Activated T-cell treated with anti-CD3 and anti-CD28 coated beads, Interleukin-2, amount 50 U/mL, for 24 hours (primary cell): ENCODE data around the gene FBXL20.
A peak's percentile ranks its signal among the peaks of the same experiment; 100 is the strongest.
"Not testable (repeated sequence)": the region's sequence is repeated elsewhere in the genome, so short reads cannot be mapped to it uniquely, and the experiment has no call there.

Experiments
- DNase-seq: peaks from one replicate; pipeline ENCODE4 v3.0.0-alpha.2; 2020
- H3K27ac Mint-ChIP-seq: 2 replicates; pipeline ENCODE4 v1.8.0; 2020; ENCODE audit warnings: mild to moderate bottlenecking, mixed read lengths
- H3K27me3 Mint-ChIP-seq: 2 replicates; pipeline ENCODE4 v1.8.0; 2020; ENCODE audit warnings: mixed read lengths
- H3K36me3 Mint-ChIP-seq: 2 replicates; pipeline ENCODE4 v1.8.0; 2020; ENCODE audit warnings: low read depth, mixed read lengths
- H3K4me1 Mint-ChIP-seq: 2 replicates; pipeline ENCODE4 v1.8.0; 2020; ENCODE audit warnings: low read depth, mixed read lengths
- H3K4me3 Mint-ChIP-seq: 2 replicates; pipeline ENCODE4 v1.8.0; 2020; ENCODE audit warnings: mild to moderate bottlenecking, moderate library complexity, mixed read lengths
- H3K9me3 Mint-ChIP-seq: 2 replicates; pipeline ENCODE4 v1.8.0; 2020; ENCODE audit warnings: mixed read lengths

Gene FBXL20

DNA sequence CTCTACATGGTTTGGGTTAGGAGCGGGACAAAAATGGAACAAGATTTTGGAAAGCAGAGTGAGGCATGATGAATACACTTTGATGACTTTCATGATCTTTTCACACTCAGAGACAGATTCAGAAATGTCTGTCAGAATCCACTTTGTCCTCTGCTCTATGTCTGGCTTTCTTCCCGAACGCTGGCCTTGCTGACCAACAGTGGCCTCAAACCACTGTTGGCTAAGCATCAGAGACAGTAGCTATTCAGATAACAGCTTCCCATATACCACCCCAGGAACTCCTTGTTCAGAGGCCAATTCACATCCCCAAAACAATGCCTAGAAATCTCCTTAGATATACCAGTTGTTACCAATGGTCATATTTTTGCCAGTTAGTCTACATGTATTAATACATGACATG, 40.9 kb downstream of the FBXL20 start:
- Mint-ChIP-seq H3K36me3 (peaks cover 2% of the 10 kb centered on the region), H3K27me3 (no peaks in the 10 kb centered on the region), H3K4me1 (peaks cover 23% of the 10 kb centered on the region), H3K4me3 (no peak overlapping the region), H3K9me3 (no peaks in the 10 kb centered on the region), H3K27ac (peak overlapping the region; percentile 0)
- DNase-seq: no peak

- H3K27me3 Mint-ChIP-seq: no peaks in the 10 kb centered on the region
- H3K36me3 Mint-ChIP-seq: peaks cover 2% of the 10 kb centered on the region
- H3K9me3 Mint-ChIP-seq: no peaks in the 10 kb centered on the region
- no peak for DNase-seq
- peaks cover 21% of the 10 kb centered on the region for H3K4me1 Mint-ChIP-seq
- peak overlapping the region; percentile 64 for H3K27ac Mint-ChIP-seq
- H3K4me3 Mint-ChIP-seq: no peak overlapping the region
These were observed 41.4 kb downstream of the FBXL20 start for GRCh38 chr17:39359994-39360393.

GRCh38 chr17:39357986-39358385, 43.4 kb downstream of the FBXL20 start:
- Mint-ChIP-seq H3K36me3 (peaks cover 2% of the 10 kb centered on the region), H3K9me3 (no peaks in the 10 kb centered on the region), H3K4me1 (peaks cover 19% of the 10 kb centered on the region), H3K4me3 (no peak overlapping the region), H3K27me3 (no peaks in the 10 kb centered on the region), H3K27ac (no peak overlapping the region)
- DNase-seq: no peak

DNA sequence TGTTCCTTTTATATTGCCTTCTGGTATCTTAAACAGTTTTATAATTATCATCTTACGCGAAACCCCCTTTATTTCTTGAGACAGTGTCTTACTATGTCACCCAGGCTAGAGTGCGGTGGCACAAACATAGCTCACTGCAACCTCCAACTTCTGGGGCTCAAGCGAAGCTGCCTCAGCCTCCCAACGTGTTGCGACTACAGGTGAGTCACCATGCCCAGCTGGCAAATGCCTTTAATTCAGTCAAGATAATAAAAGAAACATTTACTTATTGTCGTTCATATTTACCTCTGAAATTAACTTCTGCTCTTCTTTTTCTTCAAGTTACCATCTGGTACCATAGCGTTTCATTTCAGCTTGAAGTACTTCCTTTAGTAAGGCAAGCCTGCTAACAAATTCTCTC, 43.9 kb downstream of the FBXL20 start:
- no peaks in the 10 kb centered on the region for H3K27me3 Mint-ChIP-seq
- H3K9me3 Mint-ChIP-seq: no peaks in the 10 kb centered on the region
- no peak overlapping the region for H3K27ac Mint-ChIP-seq
- H3K4me1 Mint-ChIP-seq: peaks cover 19% of the 10 kb centered on the region
- no peak overlapping the region for H3K4me3 Mint-ChIP-seq
- DNase-seq: no peak
- H3K36me3 Mint-ChIP-seq: peaks cover 2% of the 10 kb centered on the region

- DNase-seq: no peak
- Mint-ChIP-seq H3K9me3 (no peaks in the 10 kb centered on the region), H3K36me3 (peaks cover 2% of the 10 kb centered on the region), H3K27me3 (no peaks in the 10 kb centered on the region), H3K4me1 (peaks cover 7% of the 10 kb centered on the region), H3K27ac (no peak overlapping the region), H3K4me3 (no peak overlapping the region)
These were observed 48.4 kb downstream of the FBXL20 start for GRCh38 chr17:39352986-39353385.

DNA sequence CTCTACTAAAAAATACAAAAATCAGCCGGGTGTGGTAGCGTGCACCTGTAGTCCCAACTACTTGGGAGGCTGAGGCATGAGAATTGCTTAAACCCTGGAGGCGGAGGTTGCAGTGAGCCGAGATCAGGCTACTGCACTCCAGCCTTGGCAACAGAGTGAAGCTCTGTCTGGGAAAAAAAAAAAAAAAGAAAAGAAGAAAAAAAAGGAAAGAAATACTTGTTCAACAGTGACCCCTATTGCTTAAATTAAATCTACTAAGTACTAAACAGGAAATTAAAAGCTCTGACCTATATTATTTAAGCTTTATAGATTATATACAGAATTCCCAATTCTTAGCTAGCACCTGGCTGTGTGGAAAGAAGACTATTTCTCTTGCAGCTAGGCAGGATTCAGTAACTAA, 48.9 kb downstream of the FBXL20 start:
- H3K27me3 Mint-ChIP-seq: no peaks in the 10 kb centered on the region
- no peaks in the 10 kb centered on the region for H3K9me3 Mint-ChIP-seq
- no peak overlapping the region for H3K4me3 Mint-ChIP-seq
- peaks cover 4% of the 10 kb centered on the region for H3K36me3 Mint-ChIP-seq
- H3K4me1 Mint-ChIP-seq: peaks cover 7% of the 10 kb centered on the region
- H3K27ac Mint-ChIP-seq: no peak overlapping the region
- no peak for DNase-seq

DNA sequence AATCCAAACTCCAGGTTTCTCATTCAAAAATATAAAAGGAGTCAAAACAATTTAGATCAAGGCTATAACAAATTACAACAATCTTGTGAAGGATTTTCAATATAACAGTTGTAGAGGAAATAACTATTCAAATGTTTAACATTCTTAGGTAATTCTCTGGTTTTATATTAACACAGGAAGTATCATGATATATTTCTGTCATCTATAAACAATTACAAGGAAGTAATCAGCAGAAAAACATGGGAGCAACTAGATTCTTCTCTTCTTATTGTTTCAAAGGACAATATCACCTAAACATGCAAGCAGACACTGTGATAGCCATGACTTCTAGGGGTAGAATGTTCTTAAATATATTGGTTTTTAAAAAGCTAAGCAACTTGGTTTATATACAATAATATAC, 49.9 kb downstream of the FBXL20 start:
- Mint-ChIP-seq H3K27ac (no peak overlapping the region), H3K27me3 (no peaks in the 10 kb centered on the region), H3K36me3 (peaks cover 8% of the 10 kb centered on the region), H3K4me3 (no peak overlapping the region), H3K9me3 (no peaks in the 10 kb centered on the region), H3K4me1 (peaks cover 5% of the 10 kb centered on the region)
- no peak for DNase-seq

GRCh38 chr17:39349246-39349645, 52.2 kb downstream of the FBXL20 start:
- Mint-ChIP-seq H3K4me3 (no peak overlapping the region), H3K27ac (no peak overlapping the region), H3K27me3 (no peaks in the 10 kb centered on the region), H3K9me3 (no peaks in the 10 kb centered on the region), H3K36me3 (peaks cover 10% of the 10 kb centered on the region), H3K4me1 (peaks cover 7% of the 10 kb centered on the region)
- DNase-seq: no peak

DNA sequence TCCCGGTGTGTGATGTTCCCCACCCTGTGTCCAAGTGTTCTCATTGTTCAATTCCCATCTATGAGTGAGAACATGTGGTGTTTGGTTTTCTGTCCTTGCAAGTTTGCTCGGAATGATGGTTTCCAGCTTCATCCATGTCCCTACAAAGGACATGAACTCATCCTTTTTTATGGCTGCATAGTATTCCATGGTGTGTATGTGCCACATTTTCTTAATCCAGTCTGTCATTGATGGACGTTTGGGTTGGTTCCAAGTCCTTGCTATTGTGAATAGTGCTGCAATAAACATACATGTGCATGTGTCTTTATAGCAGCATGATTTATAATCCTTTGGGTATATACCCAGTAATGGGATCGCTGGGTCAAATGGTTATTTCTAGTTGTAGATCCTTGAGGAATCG, 54.6 kb downstream of the FBXL20 start:
- peaks cover 19% of the 10 kb centered on the region for H3K36me3 Mint-ChIP-seq
- DNase-seq, H3K27me3 Mint-ChIP-seq, H3K27ac Mint-ChIP-seq, H3K4me3 Mint-ChIP-seq, H3K9me3 Mint-ChIP-seq, H3K4me1 Mint-ChIP-seq: not testable (repeated sequence)

GRCh38 chr17:39341541-39341940, 59.9 kb downstream of the FBXL20 start:
- Mint-ChIP-seq H3K9me3 (no peaks in the 10 kb centered on the region), H3K27ac (no peak overlapping the region), H3K4me1 (peaks cover 3% of the 10 kb centered on the region), H3K36me3 (peaks cover 34% of the 10 kb centered on the region), H3K27me3 (no peaks in the 10 kb centered on the region), H3K4me3 (no peak overlapping the region)
- no peak for DNase-seq

- no peak overlapping the region for H3K27ac Mint-ChIP-seq
These were observed 60.7 kb downstream of the FBXL20 start for GRCh38 chr17:39340731-39341130.

DNA sequence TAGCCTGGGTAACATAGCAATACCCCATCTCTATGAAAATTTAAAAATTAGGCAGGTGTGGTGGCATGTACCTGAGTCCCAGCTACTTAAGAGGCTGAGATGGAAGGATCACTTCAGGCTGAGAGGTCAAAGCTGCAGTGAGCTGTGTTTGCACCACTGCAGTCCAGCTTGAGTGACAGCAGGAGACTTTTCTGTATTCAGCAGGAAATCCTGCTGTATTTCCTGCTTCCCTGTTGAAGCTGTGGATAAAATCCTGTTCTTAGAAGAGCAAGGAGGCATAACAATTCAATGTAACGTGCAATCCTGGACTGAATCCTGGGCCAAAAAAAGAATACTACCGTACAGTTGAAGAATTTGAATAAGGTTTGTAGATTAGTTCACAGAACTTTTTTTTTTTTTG, 62.2 kb downstream of the FBXL20 start:
- no peaks in the 10 kb centered on the region for H3K4me1 Mint-ChIP-seq
- no peaks in the 10 kb centered on the region for H3K9me3 Mint-ChIP-seq
- no peak overlapping the region for H3K27ac Mint-ChIP-seq
- no peak overlapping the region for H3K4me3 Mint-ChIP-seq
- H3K36me3 Mint-ChIP-seq: peaks cover 35% of the 10 kb centered on the region
- H3K27me3 Mint-ChIP-seq: no peaks in the 10 kb centered on the region
- no peak for DNase-seq

More at GRCh38 chr17:39340731-39341130, 60.7 kb downstream of the FBXL20 start:
- H3K4me1 Mint-ChIP-seq: no peaks in the 10 kb centered on the region
- DNase-seq: no peak
- H3K27me3 Mint-ChIP-seq: no peaks in the 10 kb centered on the region
- peaks cover 35% of the 10 kb centered on the region for H3K36me3 Mint-ChIP-seq
- H3K9me3 Mint-ChIP-seq: no peaks in the 10 kb centered on the region
- H3K4me3 Mint-ChIP-seq: no peak overlapping the region

DNA sequence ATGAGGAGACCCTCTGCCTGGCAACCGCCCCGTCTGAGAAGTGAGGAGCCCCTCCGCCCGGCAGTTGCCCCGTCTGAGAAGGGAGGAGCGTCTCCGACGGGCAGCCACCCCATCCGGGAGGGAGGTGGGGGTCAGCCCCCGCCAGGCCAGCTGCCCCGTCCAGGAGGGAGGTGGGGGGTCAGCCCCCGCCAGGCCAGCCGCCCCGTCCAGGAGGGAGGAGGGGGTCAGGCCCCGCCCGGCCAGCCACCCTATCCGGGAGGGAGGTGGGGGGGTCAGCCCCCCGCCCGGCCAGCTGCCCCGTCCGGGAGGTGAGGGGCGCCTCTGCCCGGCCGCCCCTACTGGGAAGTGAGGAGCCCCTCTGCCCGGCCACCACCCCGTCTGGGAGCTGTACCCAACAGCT, 63.8 kb downstream of the FBXL20 start:
- not testable (repeated sequence) for DNase-seq, H3K4me1 Mint-ChIP-seq, H3K4me3 Mint-ChIP-seq, H3K27me3 Mint-ChIP-seq, H3K27ac Mint-ChIP-seq, H3K9me3 Mint-ChIP-seq
- peaks cover 32% of the 10 kb centered on the region for H3K36me3 Mint-ChIP-seq

- no peak overlapping the region for H3K27ac Mint-ChIP-seq
- H3K27me3 Mint-ChIP-seq: no peaks in the 10 kb centered on the region
- peaks cover 21% of the 10 kb centered on the region for H3K36me3 Mint-ChIP-seq
- no peaks in the 10 kb centered on the region for H3K4me1 Mint-ChIP-seq
- DNase-seq: no peak
- no peaks in the 10 kb centered on the region for H3K9me3 Mint-ChIP-seq
- no peak overlapping the region for H3K4me3 Mint-ChIP-seq
These were observed 65.7 kb downstream of the FBXL20 start for GRCh38 chr17:39335704-39336223.

GRCh38 chr17:39334008-39334744, 67.2 kb downstream of the FBXL20 start:
- H3K4me1 Mint-ChIP-seq, H3K4me3 Mint-ChIP-seq, H3K9me3 Mint-ChIP-seq, H3K27me3 Mint-ChIP-seq, H3K27ac Mint-ChIP-seq, DNase-seq: not testable (repeated sequence)
- H3K36me3 Mint-ChIP-seq: peaks cover 12% of the 10 kb centered on the region
